ENCODE measurements around the gene LCNL1. TPM values are rescaled to one million over a fixed set of nuclear protein-coding genes. Genes with fewer than 3 reads are reported as not detected.

LCNL1 gene
- total RNA-seq, 2 donors from 2014 or later, result 0.41 to 22.5 TPM

DNA sequence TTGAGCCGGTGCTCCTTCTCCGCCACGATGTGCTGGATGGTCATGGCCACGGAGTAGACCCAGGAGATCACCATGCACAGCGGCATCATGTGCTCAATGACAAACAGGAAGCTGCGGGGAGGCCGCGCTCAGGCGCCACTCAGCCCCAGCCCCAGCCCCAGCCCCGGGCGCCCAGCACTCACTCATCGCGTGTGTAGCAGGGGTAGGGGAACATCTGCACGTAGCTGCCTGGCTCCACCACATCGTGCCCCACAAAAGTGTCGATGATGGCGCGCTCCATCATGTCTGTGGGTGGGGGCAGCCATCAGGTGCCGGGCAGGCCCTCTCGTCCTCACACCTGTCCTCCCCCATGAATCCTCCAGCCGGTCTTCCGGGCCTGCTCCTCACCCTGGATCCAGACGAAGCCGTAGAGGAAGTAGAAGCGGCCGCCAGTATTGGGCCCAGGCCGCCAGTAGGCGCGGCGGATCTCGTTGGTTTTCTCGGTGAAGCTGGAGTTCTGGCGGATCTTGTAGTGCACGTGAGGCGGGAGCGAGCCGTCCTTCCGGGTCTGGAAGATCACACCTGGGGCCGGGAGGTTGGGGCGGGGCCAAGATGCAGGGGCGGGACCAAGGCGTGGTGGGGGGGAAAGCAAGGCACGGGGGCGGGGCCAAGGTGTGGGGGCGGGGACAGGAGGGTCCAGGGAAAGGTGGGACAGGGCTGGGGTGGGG, 35.2 kb downstream of the LCNL1 start:
- Histone ChIP-seq H3K27me3 (replicated peaks; ENCODE audit: insufficient read depth) (no peaks in the 10 kb centered on the region), H3K4me3 (no peak overlapping the region), H3K4me1 (replicated peaks) (no peaks in the 10 kb centered on the region), H3K36me3 (no peaks in the 10 kb centered on the region), H3K27ac (no peak overlapping the region), H3K9me3 (no peaks in the 10 kb centered on the region)
- no peak for DNase-seq (ENCODE audit: low spot score)
- intact Hi-C loops (cut with DNase I), result no loop called here
- TF ChIP-seq, protein P1, sequence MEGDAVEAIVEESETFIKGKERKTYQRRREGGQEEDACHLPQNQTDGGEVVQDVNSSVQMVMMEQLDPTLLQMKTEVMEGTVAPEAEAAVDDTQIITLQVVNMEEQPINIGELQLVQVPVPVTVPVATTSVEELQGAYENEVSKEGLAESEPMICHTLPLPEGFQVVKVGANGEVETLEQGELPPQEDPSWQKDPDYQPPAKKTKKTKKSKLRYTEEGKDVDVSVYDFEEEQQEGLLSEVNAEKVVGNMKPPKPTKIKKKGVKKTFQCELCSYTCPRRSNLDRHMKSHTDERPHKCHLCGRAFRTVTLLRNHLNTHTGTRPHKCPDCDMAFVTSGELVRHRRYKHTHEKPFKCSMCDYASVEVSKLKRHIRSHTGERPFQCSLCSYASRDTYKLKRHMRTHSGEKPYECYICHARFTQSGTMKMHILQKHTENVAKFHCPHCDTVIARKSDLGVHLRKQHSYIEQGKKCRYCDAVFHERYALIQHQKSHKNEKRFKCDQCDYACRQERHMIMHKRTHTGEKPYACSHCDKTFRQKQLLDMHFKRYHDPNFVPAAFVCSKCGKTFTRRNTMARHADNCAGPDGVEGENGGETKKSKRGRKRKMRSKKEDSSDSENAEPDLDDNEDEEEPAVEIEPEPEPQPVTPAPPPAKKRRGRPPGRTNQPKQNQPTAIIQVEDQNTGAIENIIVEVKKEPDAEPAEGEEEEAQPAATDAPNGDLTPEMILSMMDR (IDR thresholded peaks at IDR 0.05), result no peak
- no peak for TF ChIP-seq POLR2A (IDR thresholded peaks at IDR 0.05)
- 94% methylated on average over 40 of the region's 45 CpGs for WGBS

DNA sequence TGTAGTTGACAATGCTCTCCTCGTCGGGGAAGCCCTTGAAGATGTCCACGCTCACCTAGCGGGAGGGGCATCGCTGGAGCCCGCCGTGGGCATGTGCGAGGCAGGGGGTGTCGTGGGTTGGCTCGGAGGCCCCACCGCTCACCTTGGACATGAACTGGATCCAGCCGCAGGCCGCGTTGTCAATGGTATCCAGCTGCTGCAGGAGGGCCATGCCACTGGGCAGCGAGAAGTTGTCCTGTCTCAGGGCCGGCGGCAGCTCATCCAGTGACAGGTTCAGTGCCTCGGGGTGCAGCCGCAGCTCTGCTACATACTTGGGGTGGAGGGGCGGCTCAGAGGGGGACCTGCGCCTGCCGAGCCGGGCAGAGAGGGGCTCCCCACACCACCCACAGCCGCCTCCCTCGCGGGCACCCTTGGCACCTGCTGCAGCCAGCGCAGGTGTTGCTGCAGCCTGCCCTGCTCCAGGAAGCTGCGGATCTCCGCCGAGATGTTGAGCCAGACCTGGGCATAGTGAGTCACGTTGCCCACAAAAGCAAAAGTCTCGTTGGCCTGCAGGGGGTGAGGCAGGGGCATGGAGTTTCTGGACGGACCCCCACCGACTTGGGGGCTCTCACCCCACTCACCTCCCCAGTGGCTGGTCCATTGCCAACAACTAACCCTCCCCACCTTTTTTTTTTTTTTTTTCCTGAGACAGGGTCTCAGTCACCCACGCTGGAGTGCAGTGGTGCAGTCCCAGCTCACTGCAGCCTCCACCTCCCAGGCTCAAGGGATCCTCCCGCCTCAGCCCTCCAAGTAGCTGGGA, 36.2 kb downstream of the LCNL1 start:
- 92% methylated on average over 33 of the region's 36 CpGs for WGBS
- Histone ChIP-seq H3K4me1 (replicated peaks) (no peaks in the 10 kb centered on the region), H3K27me3 (replicated peaks; ENCODE audit: insufficient read depth) (no peaks in the 10 kb centered on the region), H3K4me3 (no peak overlapping the region), H3K9me3 (no peaks in the 10 kb centered on the region), H3K36me3 (no peaks in the 10 kb centered on the region), H3K27ac (no peak overlapping the region)
- DNase-seq (ENCODE audit: low spot score), result no peak
- intact Hi-C loops (cut with DNase I), result no loop called here
- TF ChIP-seq, protein P1 (IDR thresholded peaks at IDR 0.05), result no peak
- TF ChIP-seq POLR2A (IDR thresholded peaks at IDR 0.05), result no peak
- no peak for TF ChIP-seq POLR2AphosphoS5 (IDR thresholded peaks at IDR 0.05)

DNA sequence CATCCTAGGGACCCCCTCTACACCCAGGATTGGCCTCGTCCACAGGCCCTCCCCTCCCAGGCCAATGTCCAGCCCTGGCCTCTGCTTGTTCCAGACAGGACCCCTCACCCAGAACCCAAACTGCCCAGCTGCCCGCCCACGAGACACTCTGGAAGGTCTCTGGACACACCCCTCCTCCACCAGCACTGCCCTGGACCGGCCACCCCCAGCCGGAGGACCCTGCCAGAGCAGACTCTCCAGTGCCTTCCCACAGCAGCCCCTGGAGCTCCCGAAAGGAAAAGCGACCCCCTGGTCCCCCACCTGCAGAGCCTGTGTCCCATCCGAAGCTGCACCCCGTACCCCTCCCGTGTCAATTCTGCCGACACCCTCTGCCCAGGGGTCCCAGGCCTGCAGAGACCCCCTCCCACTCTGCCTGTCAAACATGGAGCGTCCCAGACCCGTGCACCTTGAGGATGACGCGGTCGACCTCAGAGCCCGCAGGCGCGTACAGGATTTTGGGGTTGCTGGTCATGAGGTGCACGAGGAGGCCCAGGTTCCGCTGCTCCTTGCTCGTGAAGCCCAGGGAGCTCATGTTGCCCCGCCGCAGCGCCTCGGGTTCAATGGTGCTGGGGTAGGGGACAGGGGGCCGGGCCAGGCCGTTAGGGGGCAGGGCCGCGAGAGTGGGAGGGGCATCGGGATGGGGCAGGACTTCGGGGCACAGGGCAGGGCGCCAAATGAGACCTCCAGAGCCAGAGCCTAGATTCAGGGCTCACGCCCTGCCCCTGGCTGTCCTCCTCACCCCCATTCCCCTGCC, 37.3 kb downstream of the LCNL1 start:
- no peaks in the 10 kb centered on the region for H3K4me1 ChIP-seq (replicated peaks)
- H3K4me3 ChIP-seq, result no peak overlapping the region
- H3K9me3 ChIP-seq, result no peaks in the 10 kb centered on the region
- no peaks in the 10 kb centered on the region for H3K27me3 ChIP-seq (replicated peaks; ENCODE audit: insufficient read depth)
- DNase-seq (ENCODE audit: low spot score), result no peak
- WGBS, result 92% methylated on average over 34 of the region's 34 CpGs
- intact Hi-C loops (cut with DNase I), result no loop called here
- TF ChIP-seq POLR2AphosphoS5 (IDR thresholded peaks at IDR 0.05), result no peak
- no peak for TF ChIP-seq POLR2A (IDR thresholded peaks at IDR 0.05)
- TF ChIP-seq, protein P1 (IDR thresholded peaks at IDR 0.05), result no peak
- no peaks in the 10 kb centered on the region for H3K36me3 ChIP-seq
- H3K27ac ChIP-seq, result no peak overlapping the region

DNA sequence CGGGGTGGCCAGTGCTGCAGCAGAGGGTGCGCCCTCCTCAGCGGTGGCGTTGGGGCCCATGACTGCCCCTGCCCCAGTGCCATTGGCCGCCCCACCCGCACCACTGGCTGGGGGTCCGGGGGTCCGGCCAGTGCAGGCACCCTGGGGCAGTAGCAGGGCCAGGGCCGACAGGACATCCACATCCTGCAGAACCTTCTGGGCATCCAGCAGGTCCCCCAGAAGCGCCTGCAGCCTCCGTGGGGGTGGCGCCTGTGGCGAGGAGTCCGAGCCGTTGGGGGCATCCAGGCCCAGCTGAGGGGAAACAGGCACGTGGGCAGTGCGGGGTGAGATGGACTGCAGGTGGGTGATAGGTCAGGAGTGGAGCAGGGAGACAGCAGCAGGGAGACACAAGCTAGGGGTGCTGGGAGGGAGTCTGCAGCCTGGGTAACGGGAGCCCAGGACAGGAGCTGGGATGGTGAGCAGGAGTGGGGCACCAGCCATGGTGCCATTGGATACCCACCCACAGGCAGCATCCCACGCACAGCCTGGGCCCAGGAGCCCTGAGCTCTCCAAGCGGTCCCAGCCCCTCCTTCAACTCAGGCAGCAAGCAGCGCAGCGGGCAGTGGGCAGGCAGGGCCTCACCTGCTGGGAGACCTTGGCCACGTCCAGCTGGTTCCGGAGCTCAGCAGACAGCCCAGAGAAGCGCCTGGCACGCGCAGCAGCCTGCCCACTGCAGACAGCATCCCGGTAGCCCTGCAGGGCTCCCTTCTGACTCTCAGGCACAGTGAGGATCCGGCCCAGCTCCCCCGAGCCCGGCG, 38.2 kb downstream of the LCNL1 start:
- peaks cover 6% of the 10 kb centered on the region for H3K4me1 ChIP-seq (replicated peaks)
- DNase-seq (ENCODE audit: low spot score), result no peak
- 96% methylated on average over 9 of the region's 32 CpGs for WGBS
- TF ChIP-seq POLR2A (IDR thresholded peaks at IDR 0.05), result no peak
- no peak overlapping the region for H3K27ac ChIP-seq
- intact Hi-C loops (cut with DNase I), result no loop called here
- H3K27me3 ChIP-seq (replicated peaks; ENCODE audit: insufficient read depth), result no peaks in the 10 kb centered on the region
- no peaks in the 10 kb centered on the region for H3K9me3 ChIP-seq
- no peak overlapping the region for H3K4me3 ChIP-seq
- no peaks in the 10 kb centered on the region for H3K36me3 ChIP-seq

Data from prostate gland (tissue), 2 donors.